ENCODE measurements around the gene SV2A.

SV2A gene

GRCh38 chr1:149929856-149930255, 12.2 kb upstream of the SV2A start:
- no peak for DNase-seq (ENCODE audit: low read depth in 1 of 2, low spot score in 1 of 2)

GRCh38 chr1:149928401-149928724, 10.7 kb upstream of the SV2A start:
- DNase-seq (ENCODE audit: low read depth in 1 of 2, low spot score in 1 of 2) = no peak

GRCh38 chr1:149927563-149928400, 10.1 kb upstream of the SV2A start, which contains the start of gene SF3B4:
SF3B4 (minus strand) TSS chr1:149927803; CDS start chr1:149927759, 44 bp downstream.
- DNase-seq (ENCODE audit: low read depth in 1 of 2, low spot score in 1 of 2) = peak; percentile 88 to 91

- no peak for DNase-seq (ENCODE audit: low read depth in 1 of 2, low spot score in 1 of 2)
Observed at GRCh38 chr1:149927056-149927562, 9.5 kb upstream of the SV2A start.

GRCh38 chr1:149926296-149926695, 8.7 kb upstream of the SV2A start:
- no peak for DNase-seq (ENCODE audit: low read depth in 1 of 2, low spot score in 1 of 2)

- no peak for DNase-seq (ENCODE audit: low read depth in 1 of 2, low spot score in 1 of 2)
Observed at GRCh38 chr1:149925751-149926150, 8.1 kb upstream of the SV2A start.

- DNase-seq (ENCODE audit: low read depth in 1 of 2, low spot score in 1 of 2) = no peak
Observed at GRCh38 chr1:149925345-149925744, 7.7 kb upstream of the SV2A start.

GRCh38 chr1:149923626-149924025, 6.0 kb upstream of the SV2A start:
- DNase-seq (ENCODE audit: low read depth in 1 of 2, low spot score in 1 of 2) = no peak

GRCh38 chr1:149916898-149917252, 769 bp downstream of the SV2A start:
- DNase-seq (ENCODE audit: low read depth in 1 of 2, low spot score in 1 of 2) = no peak

- no peak for DNase-seq (ENCODE audit: low read depth in 1 of 2, low spot score in 1 of 2)
Observed at GRCh38 chr1:149916193-149916897, 1.3 kb downstream of the SV2A start.

GRCh38 chr1:149915429-149916192, 2.0 kb downstream of the SV2A start:
- no peak for DNase-seq (ENCODE audit: low read depth in 1 of 2, low spot score in 1 of 2)

GRCh38 chr1:149914545-149914944, 3.1 kb downstream of the SV2A start:
- DNase-seq (ENCODE audit: low read depth in 1 of 2, low spot score in 1 of 2) = no peak

GRCh38 chr1:149906570-149907075, 11.0 kb downstream of the SV2A start:
- no peak for DNase-seq (ENCODE audit: low read depth in 1 of 2, low spot score in 1 of 2)

- DNase-seq (ENCODE audit: low read depth in 1 of 2, low spot score in 1 of 2) = no peak
Observed at GRCh38 chr1:149903836-149904491, 13.7 kb downstream of the SV2A start.

GRCh38 chr1:149899460-149900284, 18.0 kb downstream of the SV2A start, which contains the start of gene BOLA1:
BOLA1 (plus strand) TSS chr1:149899568; CDS start chr1:149900060, 492 bp downstream.
- peak; percentile 53 to 63 for DNase-seq (ENCODE audit: low read depth in 1 of 2, low spot score in 1 of 2)

GRCh38 chr1:149896575-149896974, 21.1 kb downstream of the SV2A start:
- DNase-seq (ENCODE audit: low read depth in 1 of 2, low spot score in 1 of 2) = no peak

- no peak for DNase-seq (ENCODE audit: low read depth in 1 of 2, low spot score in 1 of 2)
Observed at GRCh38 chr1:149888999-149889289, 28.7 kb downstream of the SV2A start.

GRCh38 chr1:149888247-149888998, 29.2 kb downstream of the SV2A start:
- DNase-seq (ENCODE audit: low read depth in 1 of 2, low spot score in 1 of 2) = peak; percentile 43 to 54

GRCh38 chr1:149887456-149888246, 30.0 kb downstream of the SV2A start:
- peak; percentile 31 to 36 for DNase-seq (ENCODE audit: low read depth in 1 of 2, low spot score in 1 of 2)
